Activated CD8-positive, alpha-beta T cell treated with anti-CD3 and anti-CD28 coated beads, Interleukin-2, amount 10 ng/mL, durations not matched to agents 7 days and 5 days (primary cell): ENCODE data around the gene CRHR1. TPM values are rescaled to one million over a fixed set of nuclear protein-coding genes. Genes with fewer than 3 reads are reported as not detected.

Source experiments
- ATAC-seq: fragments of 150-1000 bp; cut with Tn5 transposase; one replicate; pipeline ENCODE4 v1.10.0; 2021; ENCODE audit warnings: moderate library complexity
- CTCF ChIA-PET: fragments of 350-600 bp; sonication (Branson Sonifier 250); formaldehyde crosslinking; loops from one replicate; lab custom pipeline; 2021; ENCODE audit warnings: antibody characterized with exemption; lab: Charles Lee
- POLR2A ChIA-PET: fragments of 350-600 bp; sonication (Branson Sonifier 250); formaldehyde crosslinking; loops from one replicate; lab custom pipeline; 2021; ENCODE audit warnings: antibody characterized with exemption; lab: Charles Lee
- DNase-seq: peaks from one replicate; pipeline ENCODE4 v3.0.0-alpha.2; 2020
- H3K27ac Mint-ChIP-seq: one replicate; pipeline ENCODE4 v1.8.0; 2021; ENCODE audit warnings: mild to moderate bottlenecking, mixed read lengths
- H3K27me3 Mint-ChIP-seq: one replicate; pipeline ENCODE4 v1.8.0; 2021; ENCODE audit warnings: low read depth, mixed read lengths
- H3K36me3 Mint-ChIP-seq: one replicate; pipeline ENCODE4 v1.8.0; 2021; ENCODE audit warnings: low read depth, mixed read lengths
- H3K4me1 Mint-ChIP-seq: one replicate; pipeline ENCODE4 v1.8.0; 2021; ENCODE audit warnings: low read depth, mixed read lengths
- H3K4me3 Mint-ChIP-seq: one replicate; pipeline ENCODE4 v1.8.0; 2021; ENCODE audit warnings: mild to moderate bottlenecking, mixed read lengths
- H3K9me3 Mint-ChIP-seq: one replicate; pipeline ENCODE4 v1.8.0; 2022; ENCODE audit warnings: mixed read lengths; ENCODE audit not compliant: insufficient read depth
- total RNA-seq, 2 experiments: library from RNA; stranded (reverse); gene quantifications; one replicate each; pipeline ENCODE4 v1.2.3, GENCODE V29; 2021

The CRHR1 gene
- total RNA-seq, 2 experiments from 2014 or later, result not detected

- Mint-ChIP-seq H3K4me3 (no peak overlapping the region), H3K27ac (no peak overlapping the region), H3K36me3 (no peaks in the 10 kb centered on the region), H3K4me1 (no peaks in the 10 kb centered on the region), H3K27me3 (peaks cover 39% of the 10 kb centered on the region), H3K9me3 (no peaks in the 10 kb centered on the region)
- POLR2A ChIA-PET, result no interaction called here
- no peak for DNase-seq
- no peak for ATAC-seq
- CTCF ChIA-PET, result interaction anchor here (1.7 kb wide), 1 partner anchor 10 kb away, joined by 4 read pairs; no protein-coding TSS in a partner anchor
Observed at GRCh38 chr17:45792437-45792836, 8.3 kb downstream of the CRHR1 start.

DNA sequence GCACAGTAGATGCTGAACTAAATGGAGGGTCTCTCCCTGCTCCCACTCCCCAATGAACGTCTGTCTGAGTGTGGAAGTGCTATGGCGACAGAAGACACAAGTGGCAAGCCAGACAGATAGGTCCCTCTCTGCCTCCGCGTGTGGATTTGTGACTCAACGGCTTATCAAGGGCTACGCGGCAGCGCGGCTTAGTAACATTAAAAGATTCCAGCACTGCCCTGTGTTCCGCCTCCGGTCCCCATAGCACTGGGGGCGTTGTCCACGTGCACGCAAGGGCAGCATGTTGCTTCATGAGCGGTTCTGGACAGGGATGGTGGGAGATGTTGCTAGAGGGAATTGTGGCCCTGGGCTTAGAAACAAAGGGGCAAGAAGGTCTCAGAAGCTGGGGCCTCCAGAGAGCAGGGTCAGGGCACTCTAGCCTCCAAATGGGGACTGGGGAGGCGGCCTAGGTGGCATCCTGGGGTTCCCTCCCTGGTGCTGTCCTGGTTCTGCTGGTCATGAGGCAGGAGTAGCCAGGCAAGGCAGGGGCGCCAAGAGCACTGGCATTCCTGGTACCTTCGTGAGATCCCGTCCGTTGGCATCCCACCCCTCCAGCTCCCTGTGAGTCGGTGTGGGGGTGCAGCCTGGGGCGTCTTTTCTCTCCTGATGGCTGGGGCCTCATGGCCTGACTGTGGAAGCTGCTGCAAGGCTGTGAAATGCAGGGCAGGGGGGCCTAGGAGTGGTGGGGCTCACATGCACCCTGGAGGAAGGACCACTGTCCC, 9.1 kb downstream of the CRHR1 start:
- CTCF ChIA-PET, result interaction anchor here (1.7 kb wide), 1 partner anchor 11 kb away, joined by 4 read pairs; no protein-coding TSS in a partner anchor
- no peak overlapping the region for H3K4me3 Mint-ChIP-seq
- H3K4me1 Mint-ChIP-seq, result no peaks in the 10 kb centered on the region
- H3K9me3 Mint-ChIP-seq, result no peaks in the 10 kb centered on the region
- no peak for DNase-seq
- no peak overlapping the region for H3K27ac Mint-ChIP-seq
- POLR2A ChIA-PET, result no interaction called here
- peaks cover 31% of the 10 kb centered on the region for H3K27me3 Mint-ChIP-seq
- ATAC-seq, result no peak
- no peaks in the 10 kb centered on the region for H3K36me3 Mint-ChIP-seq

- H3K9me3 Mint-ChIP-seq, result no peaks in the 10 kb centered on the region
- ChIA-PET CTCF (no interaction called here), POLR2A (no interaction called here)
- H3K27ac Mint-ChIP-seq, result no peak overlapping the region
- no peaks in the 10 kb centered on the region for H3K36me3 Mint-ChIP-seq
- ATAC-seq (no peak), DNase-seq (no peak)
- peaks cover 24% of the 10 kb centered on the region for H3K27me3 Mint-ChIP-seq
- H3K4me1 Mint-ChIP-seq, result no peaks in the 10 kb centered on the region
- no peak overlapping the region for H3K4me3 Mint-ChIP-seq
Observed at GRCh38 chr17:45793999-45794540, 9.9 kb downstream of the CRHR1 start.

- Mint-ChIP-seq H3K27me3 (peaks cover 20% of the 10 kb centered on the region), H3K27ac (no peak overlapping the region), H3K4me3 (no peak overlapping the region), H3K4me1 (no peaks in the 10 kb centered on the region), H3K9me3 (no peaks in the 10 kb centered on the region), H3K36me3 (no peaks in the 10 kb centered on the region)
- ATAC-seq (no peak), DNase-seq (no peak)
- POLR2A ChIA-PET, result no interaction called here
- CTCF ChIA-PET, result no interaction called here
Observed at GRCh38 chr17:45794840-45795239, 10.7 kb downstream of the CRHR1 start.

DNA sequence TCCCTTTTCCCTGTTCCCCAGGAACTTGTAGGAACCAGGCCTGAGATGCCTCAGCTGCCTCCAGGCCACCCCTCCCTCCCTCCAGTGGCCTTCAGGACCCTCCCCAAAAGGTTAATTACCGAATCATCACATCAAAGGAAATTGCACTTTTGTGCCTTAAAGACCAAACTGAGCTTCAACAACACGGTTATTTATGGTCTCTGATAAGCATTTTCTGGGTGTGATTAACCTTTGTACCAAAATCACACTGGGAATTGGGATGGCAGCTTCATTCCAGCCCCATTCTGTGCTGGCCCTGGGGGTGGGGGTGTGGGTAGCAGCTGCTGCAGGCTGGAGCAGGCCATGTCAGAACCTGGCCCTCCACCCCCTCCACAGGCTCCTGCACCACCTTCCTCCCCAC, 16.7 kb downstream of the CRHR1 start:
- Mint-ChIP-seq H3K27ac (no peak overlapping the region), H3K36me3 (no peaks in the 10 kb centered on the region), H3K4me3 (no peak overlapping the region), H3K4me1 (no peaks in the 10 kb centered on the region), H3K9me3 (no peaks in the 10 kb centered on the region), H3K27me3 (peaks cover 15% of the 10 kb centered on the region)
- ChIA-PET POLR2A (no interaction called here), CTCF (no interaction called here)
- DNase-seq (no peak), ATAC-seq (no peak)

GRCh38 chr17:45801421-45801820, 17.3 kb downstream of the CRHR1 start:
- ChIA-PET CTCF (no interaction called here), POLR2A (no interaction called here)
- no peaks in the 10 kb centered on the region for H3K4me1 Mint-ChIP-seq

DNA sequence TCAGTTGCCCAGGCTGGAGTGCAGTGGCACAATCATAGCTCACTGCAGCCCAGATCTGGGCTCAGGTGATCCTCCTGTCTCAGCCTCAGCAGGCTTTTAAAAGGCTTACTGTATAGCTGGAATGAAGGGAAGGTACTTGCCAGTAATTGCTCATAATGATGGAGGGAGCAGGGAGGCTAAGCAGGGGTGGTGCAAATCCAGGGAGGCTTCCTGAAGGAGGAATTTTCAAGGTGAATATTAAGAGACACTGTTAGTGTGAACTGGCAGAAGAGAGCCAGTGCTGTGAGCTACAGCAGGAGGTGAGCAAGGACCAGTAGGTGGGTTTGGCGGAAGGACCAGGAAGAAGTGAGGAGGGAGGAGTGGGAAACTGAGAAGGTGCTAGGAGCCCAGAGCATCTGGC, 24.7 kb downstream of the CRHR1 start:
- H3K9me3 Mint-ChIP-seq, result no peaks in the 10 kb centered on the region
- DNase-seq (no peak), ATAC-seq (no peak)
- H3K27me3 Mint-ChIP-seq, result peaks cover 9% of the 10 kb centered on the region
- H3K4me1 Mint-ChIP-seq, result no peaks in the 10 kb centered on the region
- H3K36me3 Mint-ChIP-seq, result no peaks in the 10 kb centered on the region
- no peak overlapping the region for H3K4me3 Mint-ChIP-seq
- POLR2A ChIA-PET, result no interaction called here
- CTCF ChIA-PET, result no interaction called here
- no peak overlapping the region for H3K27ac Mint-ChIP-seq

More at GRCh38 chr17:45801421-45801820, 17.3 kb downstream of the CRHR1 start:
- Mint-ChIP-seq H3K9me3 (no peaks in the 10 kb centered on the region), H3K27me3 (peaks cover 15% of the 10 kb centered on the region), H3K4me3 (no peak overlapping the region), H3K27ac (no peak overlapping the region), H3K36me3 (no peaks in the 10 kb centered on the region)
- DNase-seq, result no peak
- ATAC-seq, result no peak

DNA sequence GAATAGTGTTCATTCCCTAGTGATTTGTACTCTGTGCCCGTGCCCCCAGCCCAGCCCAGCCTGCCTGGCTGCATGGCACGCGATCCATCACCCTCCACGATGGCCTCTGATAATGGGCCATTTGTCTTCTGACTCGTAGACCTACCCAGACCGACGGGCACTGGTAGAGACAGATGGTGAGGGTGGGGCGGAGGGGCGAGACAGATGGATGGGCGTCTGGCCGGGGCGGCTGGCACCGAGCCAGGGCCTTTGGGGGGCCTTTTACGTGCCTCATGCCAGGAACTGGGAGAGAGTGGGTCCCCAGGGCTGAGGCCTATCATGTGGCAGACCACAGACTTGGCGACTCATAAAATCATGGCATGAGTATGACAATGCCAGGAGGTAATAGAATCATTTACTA, 25.4 kb downstream of the CRHR1 start:
- no peaks in the 10 kb centered on the region for H3K9me3 Mint-ChIP-seq
- ChIA-PET POLR2A (no interaction called here), CTCF (no interaction called here)
- H3K27me3 Mint-ChIP-seq, result peaks cover 7% of the 10 kb centered on the region
- ATAC-seq (no peak), DNase-seq (no peak)
- no peaks in the 10 kb centered on the region for H3K36me3 Mint-ChIP-seq
- H3K4me3 Mint-ChIP-seq, result no peak overlapping the region
- H3K27ac Mint-ChIP-seq, result no peak overlapping the region
- no peaks in the 10 kb centered on the region for H3K4me1 Mint-ChIP-seq

- no peak for ATAC-seq
- CTCF ChIA-PET, result interaction anchor here (0.6 kb wide), 1 partner anchor 20 kb away, joined by 3 read pairs; no protein-coding TSS in a partner anchor
- H3K27ac Mint-ChIP-seq, result no peak overlapping the region
Observed at GRCh38 chr17:45812102-45812501, 28.0 kb downstream of the CRHR1 start.

DNA sequence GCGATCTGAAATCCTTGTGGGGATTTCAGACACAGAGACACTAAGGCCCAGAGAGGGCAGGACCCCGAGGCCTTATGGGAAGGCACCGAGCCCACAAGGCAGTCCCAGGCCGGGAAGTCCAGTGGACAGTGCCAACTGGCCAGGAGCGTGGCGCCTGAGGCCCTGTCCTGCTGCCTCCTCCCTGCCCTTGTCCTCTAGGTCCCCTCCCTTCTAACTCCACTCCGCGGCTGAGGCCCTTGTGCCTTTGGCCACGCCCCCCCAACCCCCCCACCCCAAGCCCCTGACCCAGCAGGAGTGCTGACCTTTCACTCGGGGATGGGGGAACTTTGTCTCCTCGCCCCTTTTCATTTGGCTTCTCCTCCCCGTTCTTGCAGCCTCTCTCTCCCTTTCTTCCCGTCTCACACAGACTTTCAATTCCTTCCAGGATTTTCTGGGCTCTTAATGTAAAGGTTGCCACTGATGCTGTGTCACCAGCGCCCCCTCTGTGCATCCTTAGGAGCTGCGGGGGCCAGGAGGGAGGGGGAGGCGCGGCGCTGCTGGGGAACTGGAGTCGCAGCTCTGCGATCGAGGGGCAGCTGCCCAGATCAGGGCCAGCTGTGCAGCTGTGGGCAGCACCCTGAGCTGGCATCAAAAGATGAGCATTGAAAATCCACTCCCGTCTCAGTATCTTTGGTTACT, 29.1 kb downstream of the CRHR1 start:
- no peak for DNase-seq
- H3K27ac Mint-ChIP-seq, result no peak overlapping the region
- no peaks in the 10 kb centered on the region for H3K4me1 Mint-ChIP-seq

More at GRCh38 chr17:45812102-45812501, 28.0 kb downstream of the CRHR1 start:
- Mint-ChIP-seq H3K27me3 (peaks cover 6% of the 10 kb centered on the region), H3K4me1 (no peaks in the 10 kb centered on the region), H3K36me3 (no peaks in the 10 kb centered on the region), H3K9me3 (no peaks in the 10 kb centered on the region), H3K4me3 (no peak overlapping the region)
- POLR2A ChIA-PET, result no interaction called here
- no peak for DNase-seq

GRCh38 chr17:45814622-45815606, 30.8 kb downstream of the CRHR1 start:
- Mint-ChIP-seq H3K9me3 (no peaks in the 10 kb centered on the region), H3K27ac (no peak overlapping the region), H3K27me3 (peaks cover 4% of the 10 kb centered on the region), H3K36me3 (no peaks in the 10 kb centered on the region), H3K4me3 (no peak overlapping the region), H3K4me1 (no peaks in the 10 kb centered on the region)
- DNase-seq (no peak), ATAC-seq (no peak)
- ChIA-PET CTCF (no interaction called here), POLR2A (no interaction called here)

More for the DNA sequence above, 29.1 kb downstream of the CRHR1 start:
- ChIA-PET POLR2A (no interaction called here), CTCF (no interaction called here)
- Mint-ChIP-seq H3K27me3 (peaks cover 4% of the 10 kb centered on the region), H3K9me3 (no peaks in the 10 kb centered on the region), H3K36me3 (no peaks in the 10 kb centered on the region), H3K4me3 (no peak overlapping the region)
- ATAC-seq, result no peak
